GM18858 (cell line): ENCODE data around the gene ACP7.
"Not testable (repeated sequence)": the region's sequence is repeated elsewhere in the genome, so short reads cannot be mapped to it uniquely, and the experiment has no call there.

ENCODE experiments used
- ATAC-seq: cut with Tn5 transposase; IDR thresholded peaks from one replicate; pipeline ENCODE4 v1.9.1; 2021; ENCODE audit not compliant: unreplicated experiment

ACP7 gene, protein sequence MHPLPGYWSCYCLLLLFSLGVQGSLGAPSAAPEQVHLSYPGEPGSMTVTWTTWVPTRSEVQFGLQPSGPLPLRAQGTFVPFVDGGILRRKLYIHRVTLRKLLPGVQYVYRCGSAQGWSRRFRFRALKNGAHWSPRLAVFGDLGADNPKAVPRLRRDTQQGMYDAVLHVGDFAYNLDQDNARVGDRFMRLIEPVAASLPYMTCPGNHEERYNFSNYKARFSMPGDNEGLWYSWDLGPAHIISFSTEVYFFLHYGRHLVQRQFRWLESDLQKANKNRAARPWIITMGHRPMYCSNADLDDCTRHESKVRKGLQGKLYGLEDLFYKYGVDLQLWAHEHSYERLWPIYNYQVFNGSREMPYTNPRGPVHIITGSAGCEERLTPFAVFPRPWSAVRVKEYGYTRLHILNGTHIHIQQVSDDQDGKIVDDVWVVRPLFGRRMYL

DNA sequence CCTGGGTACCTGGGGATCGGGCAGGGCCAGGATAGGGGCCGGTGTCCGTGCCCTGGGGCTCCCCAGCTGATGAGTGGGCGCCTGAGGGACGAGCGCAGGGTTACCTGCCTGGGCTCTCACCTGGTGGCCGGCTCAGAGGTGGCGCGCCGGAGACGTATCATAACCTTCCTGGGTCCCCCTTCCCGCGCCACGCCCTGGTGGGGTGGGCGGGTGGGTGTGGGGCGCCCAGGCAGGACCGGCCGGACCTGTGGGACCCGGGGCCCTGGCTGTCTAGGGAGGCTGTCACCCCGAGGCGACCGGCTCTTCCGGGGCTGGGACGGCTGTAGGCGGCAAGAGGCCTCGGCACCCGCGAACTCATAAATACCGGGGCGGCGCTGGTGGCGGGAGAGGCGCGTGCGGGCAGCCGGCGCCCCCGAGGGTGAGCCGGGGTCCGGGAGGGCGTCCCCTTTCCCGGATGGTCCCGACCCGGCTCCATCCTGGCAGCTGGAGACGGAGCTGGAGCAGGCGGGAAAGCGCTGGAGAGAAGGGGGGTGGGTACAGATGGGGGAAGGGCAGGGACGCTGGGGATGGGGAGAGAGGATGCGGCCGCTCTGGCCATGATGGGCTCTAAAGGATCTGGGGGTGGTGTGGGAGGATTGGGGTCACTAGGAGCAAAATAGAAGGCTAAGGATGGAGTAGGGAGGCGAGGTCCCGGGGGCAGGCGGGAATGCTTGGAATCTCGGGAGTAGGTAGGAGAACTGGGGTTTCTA, at the start of gene ACP7:
TSS of gene ACP7 (plus strand) at position 386 of the 749 bp plus-strand sequence. CDS start 902 bp downstream, outside the sequence.
- no peak for ATAC-seq

DNA sequence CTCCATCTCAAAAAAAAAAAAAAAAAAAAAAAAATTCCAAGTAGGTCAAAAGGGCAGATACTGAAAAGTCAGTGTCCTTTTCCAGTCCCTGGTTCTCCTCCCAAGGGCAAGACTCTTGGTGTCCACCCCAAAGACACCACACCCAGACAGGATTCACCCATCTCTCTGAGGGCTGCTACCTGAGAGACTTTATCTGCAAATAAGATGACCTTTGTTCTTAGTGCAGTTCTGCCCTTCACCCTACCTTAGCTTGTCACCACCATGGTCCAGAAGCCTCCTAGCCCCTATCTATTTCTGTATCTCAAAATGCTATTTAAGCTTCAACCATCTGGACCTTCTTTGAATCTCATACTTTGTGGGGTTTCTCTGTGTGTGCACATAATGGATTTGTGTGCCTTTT, 47.6 kb upstream of the ACP7 start:
- no peak for ATAC-seq

DNA sequence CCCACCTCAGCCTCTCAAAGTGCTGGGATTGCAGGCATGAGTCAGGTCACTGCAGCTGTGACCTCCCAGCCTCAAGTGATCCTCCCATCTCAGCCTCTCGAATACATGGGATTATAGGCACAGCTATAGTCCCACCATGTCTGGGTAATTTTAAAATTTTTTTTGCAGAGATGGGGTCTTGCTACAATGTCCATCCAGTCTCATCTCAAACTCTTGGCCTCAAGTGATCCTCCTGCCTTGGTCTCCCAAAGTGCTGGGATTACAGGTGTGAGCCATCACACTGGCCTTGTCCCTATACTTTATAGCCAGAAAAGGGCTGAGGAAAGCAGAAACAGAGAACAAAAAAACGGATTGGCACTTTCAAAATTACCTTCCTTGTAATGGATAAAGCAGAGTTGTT, 47.0 kb upstream of the ACP7 start:
- ATAC-seq: no peak

DNA sequence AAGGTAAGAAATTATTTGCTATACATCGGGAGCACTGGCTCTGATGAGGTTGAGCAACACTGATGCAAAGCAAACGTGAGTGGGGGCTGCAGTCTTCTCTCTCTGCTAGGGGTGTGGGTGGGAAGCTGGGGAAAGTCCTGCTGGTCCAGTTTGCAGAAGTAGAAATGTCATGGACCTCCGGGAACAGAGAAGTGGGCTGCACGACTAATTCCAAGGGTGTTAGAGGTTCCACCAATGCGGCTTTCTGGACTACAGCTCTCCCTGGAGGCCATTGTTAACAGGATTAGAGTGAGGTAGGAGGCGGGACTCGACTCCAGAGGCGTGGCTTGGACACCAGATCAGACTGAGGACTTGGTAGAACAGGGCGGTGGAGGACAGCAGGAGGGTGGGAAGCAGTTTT, 46.1 kb upstream of the ACP7 start:
- ATAC-seq: no peak

DNA sequence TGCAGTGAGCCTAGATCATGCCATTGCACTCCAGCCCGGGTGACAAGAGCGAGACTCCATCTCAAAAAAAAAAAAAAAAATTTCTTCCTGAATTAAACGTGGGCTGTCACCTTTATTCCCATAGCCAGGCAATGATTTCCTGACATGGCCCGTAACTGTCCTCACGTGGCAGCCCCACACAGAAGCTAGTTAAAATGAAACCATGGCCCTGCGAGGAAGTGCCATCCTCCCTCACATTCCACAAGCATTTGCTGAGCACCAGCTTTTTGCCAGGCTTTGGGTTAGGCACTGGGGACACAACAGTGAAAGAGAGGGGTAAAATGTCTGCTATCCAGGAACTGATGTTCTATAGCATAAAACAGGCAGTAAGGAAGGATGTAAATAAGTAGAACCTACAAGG, 38.7 kb upstream of the ACP7 start:
- no peak for ATAC-seq

DNA sequence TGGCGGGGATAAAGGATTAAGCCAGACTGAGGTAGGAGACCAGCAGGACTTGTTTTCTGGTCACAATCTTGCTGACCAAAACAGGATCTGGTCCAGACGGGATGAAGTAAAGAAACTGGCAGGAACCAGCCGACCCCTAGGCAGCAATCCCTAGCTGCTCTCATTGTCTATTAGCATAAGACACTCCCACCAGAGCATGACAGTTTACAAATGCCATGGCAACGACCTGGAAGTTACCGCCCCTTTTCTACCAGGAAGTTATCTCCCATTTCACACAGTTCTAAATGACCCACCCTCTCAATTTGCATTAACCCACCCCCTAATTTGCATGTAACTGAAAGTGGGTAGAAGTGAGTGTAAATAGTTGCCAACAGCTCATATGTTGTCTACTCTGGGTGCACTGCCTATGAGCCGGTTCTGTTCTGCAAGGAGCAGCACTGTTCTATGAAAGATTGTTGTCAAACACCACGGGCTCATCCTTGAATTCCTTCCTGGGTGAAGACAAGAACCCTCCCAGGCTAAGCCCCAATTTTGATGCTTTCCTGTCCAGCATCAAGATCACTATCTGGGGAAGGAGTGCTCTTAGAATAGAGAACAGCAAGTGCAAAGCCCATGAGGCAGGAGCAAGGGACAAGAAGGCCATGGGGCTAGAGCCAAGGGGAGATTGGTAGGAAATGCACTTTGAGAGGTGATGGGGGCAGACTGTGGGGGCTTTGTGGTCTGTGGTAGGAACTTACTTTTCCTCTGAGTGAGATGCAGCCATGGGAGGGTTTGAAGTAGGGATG, 37.9 kb upstream of the ACP7 start:
- no peak for ATAC-seq

DNA sequence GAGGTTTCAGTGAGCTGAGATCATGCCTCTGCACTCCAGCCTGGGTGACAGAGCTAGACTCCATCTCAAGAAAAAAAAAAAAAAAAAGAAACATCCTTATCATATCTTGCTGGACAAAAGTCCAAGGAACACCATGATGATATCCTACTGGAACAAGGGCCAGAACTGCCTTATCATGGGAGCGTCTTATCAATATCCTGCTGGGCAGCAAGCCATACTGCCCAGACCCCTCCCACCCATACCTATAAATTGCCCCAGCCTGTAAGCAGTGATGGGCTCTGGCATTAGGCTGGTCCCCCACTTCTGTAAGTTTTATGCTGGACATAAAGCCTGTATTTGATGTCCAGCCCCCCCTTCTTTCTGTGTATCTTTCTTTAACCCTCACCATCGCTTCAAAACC, 37.1 kb upstream of the ACP7 start:
- no peak for ATAC-seq

DNA sequence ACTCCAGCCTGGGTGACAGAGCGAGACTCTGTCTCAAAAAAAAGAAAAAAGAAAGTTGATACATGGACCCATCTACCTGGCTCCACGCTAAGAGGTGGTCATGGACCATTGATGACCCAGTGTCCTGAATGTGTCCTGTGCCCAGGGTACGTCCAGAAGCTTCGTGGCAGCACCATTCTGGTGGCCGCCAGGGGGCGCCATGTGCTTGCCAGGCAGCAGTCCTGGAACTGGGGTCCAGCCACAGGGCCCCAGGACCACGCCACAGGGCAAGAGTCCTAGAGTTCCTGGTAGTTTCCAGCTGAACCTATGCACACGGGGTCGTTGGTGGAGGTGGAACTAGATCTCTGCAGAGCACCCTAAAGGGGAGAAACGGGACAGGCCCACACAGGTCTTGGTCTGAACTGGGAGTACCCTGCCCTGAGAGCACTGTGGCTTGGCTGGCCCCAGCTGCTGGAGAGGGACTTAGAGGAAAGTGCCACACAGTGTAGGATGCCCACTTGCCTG, 31.9 kb upstream of the ACP7 start:
- ATAC-seq: no peak

DNA sequence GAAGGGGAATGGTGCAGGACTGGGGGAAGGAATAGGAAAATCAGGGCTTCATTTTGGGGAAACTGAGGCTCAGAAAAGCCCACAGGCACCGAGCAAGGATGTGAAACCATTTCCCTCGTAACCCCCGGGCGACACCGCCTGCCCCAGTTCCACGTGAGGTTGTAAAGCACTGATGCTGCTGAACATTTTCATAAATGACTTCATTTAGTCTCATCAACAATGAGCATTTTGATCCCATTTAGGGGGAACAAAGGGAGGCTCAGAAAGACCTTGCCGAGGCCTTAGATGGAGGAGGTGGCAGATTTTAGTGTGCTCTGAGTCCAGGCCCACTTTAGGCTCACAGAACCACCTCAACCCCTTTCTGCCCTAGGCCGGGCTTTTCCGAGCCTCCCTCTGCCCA, 31.3 kb upstream of the ACP7 start:
- ATAC-seq: no peak

DNA sequence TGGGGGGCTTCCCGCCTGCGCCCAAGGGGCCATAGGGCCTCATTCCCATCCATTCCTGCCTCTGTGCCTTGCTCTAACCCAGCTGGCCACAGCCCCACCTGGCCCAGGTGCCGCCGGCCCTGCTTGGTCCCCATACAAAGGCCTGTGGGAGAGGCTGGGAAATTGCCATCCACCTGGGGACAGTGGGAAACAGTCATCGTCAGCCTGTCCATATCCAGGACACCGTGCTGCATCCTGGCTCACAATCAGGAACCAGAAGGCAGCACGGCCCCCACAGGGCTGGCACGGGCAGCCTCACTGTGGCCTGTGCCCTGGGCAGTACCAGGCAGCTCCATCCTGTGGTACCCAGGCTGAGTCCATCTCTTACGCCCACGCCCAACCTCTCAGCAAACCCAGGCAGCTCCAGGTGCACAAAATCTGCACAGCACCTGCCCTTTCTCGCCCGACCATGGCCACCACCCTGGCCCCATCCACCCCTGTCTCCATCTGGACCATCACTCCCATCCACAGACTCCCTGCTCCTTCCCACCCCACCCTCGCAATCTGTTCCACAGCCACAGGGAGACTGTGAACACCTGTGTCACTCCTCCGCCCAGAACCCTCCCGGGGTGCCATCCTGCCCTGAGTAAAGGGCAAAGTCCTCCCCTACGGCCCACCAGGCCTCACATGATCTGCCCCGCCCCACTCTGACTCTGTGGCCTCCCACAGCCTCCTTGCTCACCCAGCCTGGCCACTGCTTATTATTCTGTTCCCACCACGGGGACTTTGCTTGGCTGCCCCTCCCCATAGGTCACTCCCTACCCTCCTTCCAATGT, 30.7 kb upstream of the ACP7 start:
- ATAC-seq: no peak

DNA sequence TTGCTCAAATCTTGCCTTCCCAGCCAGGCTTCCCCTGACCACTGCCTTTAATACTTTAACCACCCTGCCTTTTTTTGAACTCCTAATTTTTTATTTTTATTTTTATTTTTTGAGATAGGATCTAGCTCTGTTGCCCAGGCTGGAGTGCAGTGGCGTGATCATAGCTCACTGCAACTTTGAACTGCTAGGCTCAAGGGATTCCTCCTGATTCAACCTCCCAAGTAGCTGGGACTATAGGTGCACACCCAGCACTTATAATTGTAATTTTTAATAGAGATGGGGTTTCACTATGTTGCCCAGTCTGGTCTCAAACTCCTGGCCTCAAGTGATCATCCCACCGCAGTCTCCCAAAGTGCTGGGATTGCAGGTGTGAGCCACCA, 30.1 kb upstream of the ACP7 start:
- ATAC-seq: no peak

DNA sequence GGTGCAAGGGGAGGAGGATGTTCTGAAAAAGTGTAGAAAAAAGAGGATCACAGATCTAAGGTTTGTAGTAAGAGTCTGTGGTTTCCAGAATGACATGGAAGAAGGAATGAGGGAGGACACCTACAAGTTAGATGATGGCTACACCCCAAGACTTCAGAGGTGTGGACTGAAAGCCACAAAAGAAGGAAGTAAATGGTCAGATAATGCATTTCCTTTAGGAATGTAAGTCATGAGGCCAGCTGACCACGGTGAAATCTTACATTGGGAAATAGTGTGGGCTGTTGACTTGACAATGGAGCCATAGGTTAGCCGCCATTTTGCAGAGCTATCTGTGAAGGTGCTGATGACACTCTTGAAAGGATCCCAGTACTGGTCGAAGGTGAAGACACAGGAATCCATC, 26.6 kb upstream of the ACP7 start:
- ATAC-seq: no peak

DNA sequence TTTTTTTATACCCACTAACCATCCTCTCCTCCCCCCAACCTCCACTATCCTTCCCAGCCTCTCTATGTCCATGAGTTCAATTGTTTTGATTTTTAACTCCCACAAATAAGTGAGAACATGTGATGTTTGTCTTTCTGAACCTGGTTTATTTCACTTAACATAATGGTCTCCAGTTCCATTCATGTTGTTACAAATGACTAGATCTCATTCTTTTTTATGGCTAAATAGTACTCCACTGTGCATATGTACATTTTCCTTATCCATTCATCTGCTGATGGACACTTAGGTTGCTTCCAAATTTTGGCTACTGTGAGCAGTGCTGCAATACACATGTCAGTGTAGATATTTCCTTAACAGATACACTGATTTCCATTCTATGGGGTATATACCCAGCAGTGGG, 24.9 kb upstream of the ACP7 start:
- ATAC-seq: no peak

DNA sequence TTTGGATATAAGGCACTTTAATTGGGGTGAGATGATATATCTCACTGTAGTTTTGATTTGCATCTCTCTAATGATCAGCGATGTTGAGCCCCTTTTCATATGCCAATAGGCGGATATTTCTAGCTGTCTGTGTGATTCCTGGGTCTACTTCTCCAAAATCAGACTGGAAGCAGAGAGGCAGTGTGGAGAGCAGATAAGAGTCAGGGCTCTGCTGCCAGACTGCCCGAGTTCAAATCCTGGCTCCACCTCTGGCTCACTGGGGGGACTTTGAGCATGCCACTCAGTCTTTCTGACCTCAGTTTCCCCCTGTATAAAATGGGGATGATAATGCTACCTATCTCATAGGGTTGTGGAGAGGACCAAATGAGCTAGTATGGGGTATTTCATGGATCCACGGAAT, 24.0 kb upstream of the ACP7 start:
- ATAC-seq: no peak

DNA sequence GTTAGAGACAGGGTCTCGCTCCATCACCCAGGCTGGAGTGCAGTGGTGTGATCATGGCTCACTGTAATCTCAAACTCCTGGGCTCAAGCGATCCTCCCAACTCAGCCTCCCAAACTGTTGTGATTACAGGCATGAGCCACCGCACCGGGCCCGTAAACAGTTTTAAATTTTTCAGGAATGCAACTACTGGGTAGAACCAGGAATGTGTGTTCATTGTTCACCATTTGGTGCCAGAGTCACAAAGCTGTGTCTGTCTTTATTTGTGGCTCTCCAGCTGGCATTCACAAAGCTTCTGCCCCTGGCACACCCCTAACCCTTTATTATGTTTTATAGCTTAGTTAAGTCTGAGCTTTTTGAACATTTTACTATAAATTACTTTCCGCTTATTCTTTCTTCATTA, 19.8 kb upstream of the ACP7 start:
- ATAC-seq: no peak

DNA sequence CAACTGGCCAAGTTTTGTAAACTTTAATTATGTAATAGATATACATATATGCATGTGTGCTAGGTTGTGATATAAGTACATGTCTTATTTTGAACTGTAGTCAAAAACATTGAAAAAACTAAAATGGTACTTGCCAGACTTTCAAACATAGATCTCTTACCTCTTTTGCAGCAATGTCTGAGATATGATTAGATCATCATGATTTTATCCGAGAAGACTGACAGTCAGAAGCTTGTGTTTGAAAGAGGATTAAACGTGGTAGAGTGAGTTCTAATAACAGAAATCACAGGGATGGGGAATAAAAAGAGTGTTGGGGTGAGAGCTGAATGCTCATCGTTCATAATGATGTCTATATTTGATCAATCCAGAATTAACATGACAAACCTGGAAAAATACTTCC, 18.2 kb upstream of the ACP7 start:
- ATAC-seq: no peak

DNA sequence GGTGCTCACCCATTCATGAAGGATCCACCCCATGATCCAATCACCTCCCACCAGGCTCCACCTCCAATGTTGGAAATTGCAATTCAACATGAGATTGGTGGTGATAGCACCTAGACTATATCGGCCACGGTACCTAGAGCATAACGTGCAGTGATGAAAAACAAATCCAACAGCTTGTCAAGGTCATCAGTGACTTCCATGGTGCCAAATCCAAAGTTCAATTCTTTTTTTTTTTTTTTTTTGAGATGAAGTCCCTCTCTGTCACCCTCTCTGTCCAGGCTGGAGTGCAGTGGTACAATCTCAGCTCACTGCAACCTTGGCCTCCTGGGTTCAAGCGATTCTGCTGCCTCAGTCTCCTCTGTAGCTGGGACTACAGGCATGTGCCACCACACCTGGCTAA, 17.1 kb upstream of the ACP7 start:
- ATAC-seq: no peak

DNA sequence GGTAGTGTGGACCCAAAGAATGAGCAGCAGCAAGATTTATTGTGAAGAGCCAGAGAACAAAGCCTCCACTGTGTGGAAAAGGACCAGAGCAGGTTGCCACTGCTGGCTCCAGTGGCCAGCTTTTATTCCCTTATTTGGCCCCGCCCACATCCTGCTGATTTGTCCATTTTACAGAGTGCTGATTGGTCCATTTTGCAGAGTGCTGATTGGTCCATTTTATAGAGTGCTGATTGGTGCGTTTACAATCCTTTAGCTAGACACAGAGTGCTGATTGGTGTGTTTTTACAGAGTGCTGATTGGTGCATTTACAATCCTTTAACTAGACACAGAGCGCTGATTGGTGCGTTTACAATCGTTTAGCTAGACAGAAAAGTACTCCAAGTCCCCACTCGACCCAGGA, 15.9 kb upstream of the ACP7 start:
- ATAC-seq: not testable (repeated sequence)

DNA sequence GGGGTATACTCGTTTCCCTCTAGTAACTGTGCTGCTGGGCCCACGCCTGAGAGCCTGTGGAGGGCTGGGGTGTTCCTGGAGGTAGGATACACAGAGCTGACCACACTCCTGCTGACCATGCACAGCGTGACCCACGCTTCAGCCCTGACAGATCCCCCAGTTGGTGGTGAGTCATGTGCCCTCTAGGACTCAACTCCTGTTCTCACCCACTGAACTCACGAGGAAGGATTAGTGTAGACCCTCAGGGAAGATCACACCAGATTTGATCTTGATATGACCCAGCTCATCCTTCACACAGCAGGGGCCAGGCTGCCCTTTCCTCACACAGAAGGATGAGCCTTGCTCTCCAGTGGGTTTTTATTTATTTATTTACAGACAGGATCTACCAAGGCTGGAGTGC, 13.3 kb upstream of the ACP7 start:
- ATAC-seq: no peak

DNA sequence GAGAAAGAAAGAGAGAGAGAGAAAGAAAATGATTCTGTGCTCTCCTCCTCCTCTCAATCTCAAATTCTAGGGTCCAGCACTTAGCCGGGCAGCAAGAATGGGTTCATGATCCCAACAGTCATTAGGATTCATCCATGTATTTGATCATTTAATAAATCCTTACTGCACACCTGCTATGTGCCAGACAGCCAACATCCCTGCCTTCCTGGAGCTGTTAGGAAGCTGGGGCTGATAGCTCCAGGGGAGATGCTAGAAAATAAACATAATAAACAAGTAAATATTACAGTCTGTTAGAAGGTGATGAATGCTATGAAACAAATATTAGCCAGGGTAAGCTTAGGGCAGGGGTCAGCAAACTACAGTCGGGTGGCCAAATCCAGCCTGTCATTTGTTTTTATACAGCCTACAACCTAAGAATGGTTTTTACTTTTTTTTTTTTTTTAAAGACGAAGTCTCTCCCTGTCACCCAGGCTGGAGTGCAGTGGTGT, 9.9 kb upstream of the ACP7 start:
- no peak for ATAC-seq

DNA sequence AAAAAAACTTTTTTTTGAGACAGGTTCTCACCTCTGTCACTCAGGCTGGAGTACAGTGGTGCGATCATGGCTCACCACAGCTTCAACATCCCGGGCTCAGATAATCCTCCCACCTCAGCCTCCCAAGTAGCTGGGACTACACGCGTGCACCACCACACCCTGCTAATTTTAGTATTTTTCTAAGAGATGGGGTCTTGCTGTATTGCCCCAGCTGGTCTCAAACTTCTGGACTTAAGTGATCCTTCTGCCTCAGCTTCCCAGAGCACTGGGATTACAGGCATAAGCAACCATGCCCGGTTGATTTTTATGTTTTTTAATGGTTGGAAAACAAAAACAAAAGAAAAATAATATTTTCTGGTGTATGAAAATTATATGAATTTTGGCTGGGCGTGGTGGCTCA, 9.2 kb upstream of the ACP7 start:
- no peak for ATAC-seq
